ENCODE results near the gene ANKRD63. TPM values are rescaled to one million over a fixed set of nuclear protein-coding genes. Genes with fewer than 3 reads are reported as not detected.

ANKRD63 gene
- total RNA-seq, 1 experiment from 2014 or later, result not detected

- H3K27ac Mint-ChIP-seq (ENCODE audit: low read depth, unreplicated experiment), result no peak overlapping the region
- POLR2A ChIA-PET, result interaction anchor here (1.5 to 2.6 kb wide), 3 partner anchors 14 to 125 kb away, joined by 4 to 9 read pairs (median 5); partner anchors contain the start of genes BAHD1 and CCDC9B
These were observed 31.9 kb upstream of the ANKRD63 start for GRCh38 chr15:40314723-40315276.

GRCh38 chr15:40313531-40314398, 30.9 kb upstream of the ANKRD63 start:
- H3K4me1 Mint-ChIP-seq (ENCODE audit: insufficient read depth, unreplicated experiment), result peaks cover 13% of the 10 kb centered on the region
- no peaks in the 10 kb centered on the region for H3K36me3 Mint-ChIP-seq (ENCODE audit: insufficient read depth, unreplicated experiment)
- intact Hi-C loops (cut with micrococcal nuclease), result loop anchor here (1.0 kb wide), 1 partner anchor 24 kb away; no protein-coding TSS in a partner anchor
- H3K9me3 Mint-ChIP-seq (ENCODE audit: unreplicated experiment), result no peaks in the 10 kb centered on the region
- ChIA-PET CTCF (interaction anchor here (0.7 to 13.6 kb wide), 11 partner anchors 14 to 136 kb away, joined by 3 to 137 read pairs (median 5); partner anchors contain the start of gene CCDC9B), POLR2A (interaction anchor here (0.6 to 2.6 kb wide), 12 partner anchors 9 to 422 kb away, joined by 3 to 9 read pairs (median 4); partner anchors contain the start of genes BAHD1, CCDC9B and INAFM2)
- no peak for TF ChIP-seq CTCF (IDR thresholded peaks at IDR 0.05; ENCODE audit: unreplicated experiment)
- BruUV-seq (replicated peaks), result no TSS peak
- no peaks in the 10 kb centered on the region for H3K27me3 Mint-ChIP-seq (ENCODE audit: insufficient read depth, unreplicated experiment)
- peak overlapping the region; percentile 18 for H3K4me3 Mint-ChIP-seq (ENCODE audit: unreplicated experiment)
- H3K27ac Mint-ChIP-seq (ENCODE audit: low read depth, unreplicated experiment), result no peak overlapping the region
- peak; percentile 94 for DNase-seq (ENCODE audit: unreplicated experiment)

More at GRCh38 chr15:40314723-40315276, 31.9 kb upstream of the ANKRD63 start:
- DNase-seq (ENCODE audit: unreplicated experiment), result peak; percentile 68
- TF ChIP-seq CTCF (IDR thresholded peaks at IDR 0.05; ENCODE audit: unreplicated experiment), result no peak
- no TSS peak for BruUV-seq (replicated peaks)
- Mint-ChIP-seq H3K9me3 (ENCODE audit: unreplicated experiment) (no peaks in the 10 kb centered on the region), H3K4me1 (ENCODE audit: insufficient read depth, unreplicated experiment) (peaks cover 13% of the 10 kb centered on the region), H3K4me3 (ENCODE audit: unreplicated experiment) (no peak overlapping the region), H3K27me3 (ENCODE audit: insufficient read depth, unreplicated experiment) (no peaks in the 10 kb centered on the region), H3K36me3 (ENCODE audit: insufficient read depth, unreplicated experiment) (no peaks in the 10 kb centered on the region)
- CTCF ChIA-PET, result interaction anchor here (1.0 to 13.6 kb wide), 5 partner anchors 9 to 97 kb away, joined by 3 to 137 read pairs (median 13); partner anchors contain the start of gene CCDC9B
- intact Hi-C loops (cut with micrococcal nuclease), result no loop called here

GRCh38 chr15:40312370-40313158, 29.7 kb upstream of the ANKRD63 start:
- intact Hi-C loops (cut with micrococcal nuclease), result loop anchor here (1.0 kb wide), 1 partner anchor 23 kb away; no protein-coding TSS in a partner anchor
- TF ChIP-seq CTCF (IDR thresholded peaks at IDR 0.05; ENCODE audit: unreplicated experiment), result no peak
- Mint-ChIP-seq H3K36me3 (ENCODE audit: insufficient read depth, unreplicated experiment) (no peaks in the 10 kb centered on the region), H3K27me3 (ENCODE audit: insufficient read depth, unreplicated experiment) (no peaks in the 10 kb centered on the region), H3K4me3 (ENCODE audit: unreplicated experiment) (no peak overlapping the region), H3K27ac (ENCODE audit: low read depth, unreplicated experiment) (no peak overlapping the region), H3K9me3 (ENCODE audit: unreplicated experiment) (no peaks in the 10 kb centered on the region), H3K4me1 (ENCODE audit: insufficient read depth, unreplicated experiment) (peaks cover 13% of the 10 kb centered on the region)
- ChIA-PET CTCF (interaction anchor here (0.9 to 13.6 kb wide), 11 partner anchors 8 to 110 kb away, joined by 3 to 137 read pairs (median 5); partner anchors contain the start of gene CCDC9B), POLR2A (interaction anchor here (0.6 to 2.6 kb wide), 6 partner anchors 11 to 421 kb away, joined by 3 to 9 read pairs (median 4); partner anchors contain the start of genes CCDC9B and INAFM2)
- no TSS peak for BruUV-seq (replicated peaks)
- DNase-seq (ENCODE audit: unreplicated experiment), result no peak
